GM20431 (cell line): ENCODE measurements around the gene SDC3.
"Not testable (repeated sequence)": the region's sequence is repeated elsewhere in the genome, so short reads cannot be mapped to it uniquely, and the experiment has no call there.

Experiments
- in situ Hi-C: fragments of 300-500 bp; cut with MseI, MboI; formaldehyde crosslinking; loops from one replicate; pipeline ENCODE4 v1.15.0; 2020; ENCODE audit warnings: low sequenced_read_pairs; ENCODE audit not compliant: unreplicated experiment

The SDC3 gene

GRCh38 chr1:30908696-30909364, at the start of gene SDC3:
Gene SDC3 (minus strand): TSS chr1:30908758. CDS start chr1:30908586, 172 bp downstream.
- in situ Hi-C loops: no loop called here

- in situ Hi-C loops: no loop called here
Observed at GRCh38 chr1:30957560-30958222, 49.1 kb upstream of the SDC3 start.

- in situ Hi-C loops: no loop called here
Observed at GRCh38 chr1:30955448-30956015, 47.0 kb upstream of the SDC3 start.

- in situ Hi-C loops: no loop called here
Observed at GRCh38 chr1:30953685-30954084, 45.1 kb upstream of the SDC3 start.

GRCh38 chr1:30952098-30952497, 43.5 kb upstream of the SDC3 start:
- in situ Hi-C loops: no loop called here

GRCh38 chr1:30950700-30951099, 42.1 kb upstream of the SDC3 start:
- in situ Hi-C loops: no loop called here

- in situ Hi-C loops: no loop called here
Observed at GRCh38 chr1:30950053-30950452, 41.5 kb upstream of the SDC3 start.

- in situ Hi-C loops: not testable (repeated sequence)
Observed at GRCh38 chr1:30949487-30949838, 40.9 kb upstream of the SDC3 start.

- in situ Hi-C loops: not testable (repeated sequence)
Observed at GRCh38 chr1:30948813-30949486, 40.4 kb upstream of the SDC3 start.

- in situ Hi-C loops: no loop called here
Observed at GRCh38 chr1:30948278-30948677, 39.7 kb upstream of the SDC3 start.

GRCh38 chr1:30947212-30947611, 38.7 kb upstream of the SDC3 start:
- in situ Hi-C loops: no loop called here

- in situ Hi-C loops: no loop called here
Observed at GRCh38 chr1:30942326-30942963, 33.9 kb upstream of the SDC3 start.

- in situ Hi-C loops: no loop called here
Observed at GRCh38 chr1:30940541-30940940, 32.0 kb upstream of the SDC3 start.

- in situ Hi-C loops: no loop called here
Observed at GRCh38 chr1:30936541-30937171, 28.1 kb upstream of the SDC3 start.

- in situ Hi-C loops: not testable (repeated sequence)
Observed at GRCh38 chr1:30935758-30936157, 27.2 kb upstream of the SDC3 start.

- in situ Hi-C loops: no loop called here
Observed at GRCh38 chr1:30934613-30935012, 26.1 kb upstream of the SDC3 start.

GRCh38 chr1:30933874-30934252, 25.3 kb upstream of the SDC3 start:
- in situ Hi-C loops: no loop called here

- in situ Hi-C loops: no loop called here
Observed at GRCh38 chr1:30930631-30931173, 22.1 kb upstream of the SDC3 start.

- in situ Hi-C loops: no loop called here
Observed at GRCh38 chr1:30929944-30930525, 21.5 kb upstream of the SDC3 start.
